Stimulated activated CD8-positive, alpha-beta memory T cell treated with anti-CD3 and anti-CD28 coated beads, Interleukin-12 subunit alpha, Interleukin-12 subunit beta, amount 100 ng/mL, for 1 hour (primary cell): Measurements from ENCODE around the gene RILPL1.
"Not testable (repeated sequence)": the region's sequence is repeated elsewhere in the genome, so short reads cannot be mapped to it uniquely, and the experiment has no call there.

Experiments
- DNase-seq: peaks from one replicate; pipeline ENCODE4 v3.0.0-alpha.2; 2020; ENCODE audit warnings: low read depth

The RILPL1 gene

GRCh38 chr12:123529686-123530085, 3.8 kb downstream of the RILPL1 start:
- no peak for DNase-seq

- no peak for DNase-seq
Measured at GRCh38 chr12:123528858-123529257, 4.7 kb downstream of the RILPL1 start.

GRCh38 chr12:123526542-123527080, 6.9 kb downstream of the RILPL1 start:
- DNase-seq = no peak

GRCh38 chr12:123524378-123524777, 9.1 kb downstream of the RILPL1 start:
- DNase-seq = no peak

- no peak for DNase-seq
Measured at GRCh38 chr12:123523518-123523917, 10.0 kb downstream of the RILPL1 start.

GRCh38 chr12:123522164-123522563, 11.4 kb downstream of the RILPL1 start:
- DNase-seq = no peak

GRCh38 chr12:123520567-123521474, 12.7 kb downstream of the RILPL1 start:
- DNase-seq = no peak

- no peak for DNase-seq
Measured at GRCh38 chr12:123519141-123520001, 14.1 kb downstream of the RILPL1 start.

GRCh38 chr12:123516216-123516780, 17.2 kb downstream of the RILPL1 start:
- DNase-seq = no peak

- DNase-seq = not testable (repeated sequence)
Measured at GRCh38 chr12:123514582-123515221, 18.8 kb downstream of the RILPL1 start.

- DNase-seq = no peak
Measured at GRCh38 chr12:123513805-123514204, 19.7 kb downstream of the RILPL1 start.

GRCh38 chr12:123512838-123513665, 20.5 kb downstream of the RILPL1 start:
- DNase-seq = no peak

- no peak for DNase-seq
Measured at GRCh38 chr12:123506843-123507236, 26.7 kb downstream of the RILPL1 start.

GRCh38 chr12:123506059-123506842, 27.3 kb downstream of the RILPL1 start:
- DNase-seq = no peak

GRCh38 chr12:123502163-123502704, 31.3 kb downstream of the RILPL1 start:
- no peak for DNase-seq

- DNase-seq = no peak
Measured at GRCh38 chr12:123499332-123499731, 34.2 kb downstream of the RILPL1 start.

GRCh38 chr12:123498126-123498825, 35.2 kb downstream of the RILPL1 start:
- DNase-seq = no peak

GRCh38 chr12:123497065-123497464, 36.5 kb downstream of the RILPL1 start:
- DNase-seq = no peak
